HepG2 (cell line): ENCODE measurements around the gene CATSPERD. TPM values are rescaled to one million over a fixed set of nuclear protein-coding genes. Genes with fewer than 3 reads are reported as not detected.

Source experiments
- AKAP8 ChIP-seq: sonication (generic); formaldehyde crosslinking; IDR thresholded peaks from 2 replicates; pipeline ENCODE4 v1.5.1; 2020; ENCODE audit warnings: mild to moderate bottlenecking, missing genetic modification reagents
- FIP1L1 ChIP-seq: fragments of 200-400 bp; formaldehyde crosslinking; IDR thresholded peaks from 2 replicates; pipeline ENCODE4 v1.6.1; 2018; ENCODE audit warnings: low read depth, mild to moderate bottlenecking, low read length, moderate library complexity, borderline replicate concordance; ENCODE audit not compliant: insufficient read depth
- HBP1 ChIP-seq: IDR thresholded peaks from 2 replicates; pipeline ENCODE4 v1.6.1; 2016; ENCODE audit warnings: low read depth, control low read depth
- HOXD1 ChIP-seq: sonication (generic); formaldehyde crosslinking; IDR thresholded peaks from 2 replicates; pipeline ENCODE4 v1.5.0; 2020; ENCODE audit warnings: missing genetic modification reagents
- KMT2B ChIP-seq: IDR thresholded peaks from 2 replicates; pipeline ENCODE4 v1.6.1; 2016; ENCODE audit warnings: missing genetic modification reagents, missing compliant biosample characterization
- MAFF ChIP-seq: IDR thresholded peaks from 2 replicates; pipeline ENCODE4 v1.6.1; 2011; ENCODE audit warnings: low read depth, low read length, improper control_type of control experiment
- MYNN ChIP-seq: sonication (generic); formaldehyde crosslinking; IDR thresholded peaks from 2 replicates; pipeline ENCODE4 v1.4.0; 2020; ENCODE audit warnings: mild to moderate bottlenecking, low read depth, missing genetic modification reagents
- MZF1 ChIP-seq: sonication (generic); formaldehyde crosslinking; IDR thresholded peaks from 2 replicates; pipeline ENCODE4 v1.8.1; 2023; ENCODE audit warnings: mild to moderate bottlenecking, missing genetic modification reagents, borderline replicate concordance
- NR2F6 ChIP-seq, 2 experiments: IDR thresholded peaks; 2 replicates each; pipeline ENCODE4 v1.6.1; 2016; ENCODE audit warnings: antibody characterized with exemption in 1 of 2, mild to moderate bottlenecking in 1 of 2
- RBAK ChIP-seq: sonication (generic); formaldehyde crosslinking; IDR thresholded peaks from 2 replicates; pipeline ENCODE4 v1.5.1; 2020; ENCODE audit warnings: mild to moderate bottlenecking, missing genetic modification reagents
- TEAD2 ChIP-seq: sonication (generic); formaldehyde crosslinking; IDR thresholded peaks from 2 replicates; pipeline ENCODE4 v1.9.0; 2021; ENCODE audit warnings: missing genetic modification reagents
- TOE1 ChIP-seq: sonication (generic); formaldehyde crosslinking; IDR thresholded peaks from 2 replicates; pipeline ENCODE4 v1.4.0; 2020; ENCODE audit warnings: mild to moderate bottlenecking, missing genetic modification reagents
- XBP1 ChIP-seq: sonication (generic); formaldehyde crosslinking; IDR thresholded peaks from 2 replicates; pipeline ENCODE4 v1.5.0; 2020; ENCODE audit warnings: missing genetic modification reagents
- ZFP41 ChIP-seq: sonication (generic); formaldehyde crosslinking; IDR thresholded peaks from 2 replicates; pipeline ENCODE4 v1.4.0; 2020; ENCODE audit warnings: mild to moderate bottlenecking, missing genetic modification reagents, borderline replicate concordance
- ZNF33A ChIP-seq: sonication (generic); formaldehyde crosslinking; IDR thresholded peaks from 2 replicates; pipeline ENCODE4 v1.5.1; 2020; ENCODE audit warnings: missing genetic modification reagents, mild to moderate bottlenecking, moderate library complexity, borderline replicate concordance
- ZNF501 ChIP-seq: sonication (generic); formaldehyde crosslinking; IDR thresholded peaks from 2 replicates; pipeline ENCODE4 v1.5.1; 2020; ENCODE audit warnings: mild to moderate bottlenecking, moderate library complexity, missing genetic modification reagents
- ZNF607 ChIP-seq: sonication (generic); formaldehyde crosslinking; IDR thresholded peaks from 2 replicates; pipeline ENCODE4 v1.5.1; 2020; ENCODE audit warnings: missing genetic modification reagents, mild to moderate bottlenecking, borderline replicate concordance
- ZNF724P ChIP-seq: sonication (generic); formaldehyde crosslinking; IDR thresholded peaks from 2 replicates; pipeline ENCODE4 v1.8.0; 2022; ENCODE audit warnings: missing genetic modification reagents, borderline replicate concordance
- ZNF781 ChIP-seq: sonication (generic); formaldehyde crosslinking; IDR thresholded peaks from 2 replicates; pipeline ENCODE4 v1.5.1; 2020; ENCODE audit warnings: borderline replicate concordance, mild to moderate bottlenecking, missing genetic modification reagents; ENCODE audit errors: not compliant biosample characterization
- ZNF883 ChIP-seq: sonication (generic); formaldehyde crosslinking; IDR thresholded peaks from 2 replicates; pipeline ENCODE4 v1.5.1; 2020; ENCODE audit warnings: mild to moderate bottlenecking, missing genetic modification reagents; ENCODE audit errors: not compliant biosample characterization
- polyA plus RNA-seq, 8 experiments: library from polyadenylated mRNA; depleted of rRNA in 3 of 8; stranded (reverse) in 7 of 8; unstranded in 1 of 8; fragments of >200 nt; fragmentation: Illumina TruSeq in 4 of 8; extraction: Trizol in 4 of 8; gene quantifications; 2 replicates each; pipeline versions ENCODE4 v1.2.1 to v1.2.3, GENCODE V29; 2011 to 2016; ENCODE audit warnings: low read depth in 4 of 8, missing spikeins in 1 of 8, mixed read lengths in 1 of 8; ENCODE audit not compliant: insufficient read depth in 1 of 8
- total RNA-seq, 5 experiments: library from RNA; depleted of rRNA; stranded (reverse); fragments of >200 nt; fragmentation: Illumina TruSeq; extraction: Trizol; gene quantifications; 2 replicates each; pipeline ENCODE4 v1.2.3, GENCODE V29; 2016; ENCODE audit warnings: low read depth in 1 of 5
- TF ChIP-seq, protein P1 (sequence below): sonication (generic); formaldehyde crosslinking; conservative IDR thresholded peaks from 2 replicates; pipeline ENCODE4 v1.4.0; 2020; ENCODE audit warnings: mild to moderate bottlenecking, missing genetic modification reagents, moderate library complexity
- TF ChIP-seq, protein P2 (sequence below): sonication (generic); formaldehyde crosslinking; IDR thresholded peaks from 2 replicates; pipeline ENCODE4 v1.4.0; 2020; ENCODE audit warnings: mild to moderate bottlenecking, missing genetic modification reagents

CATSPERD gene
- total and polyA plus RNA-seq, 2 of the 13 experiments (the other 11 are each of a cell fraction or from before 2014, with no cell fraction given), result 0.04 TPM; not detected in 1

- no peak for TF ChIP-seq HBP1 (CRISPR knock-in tag)
- TF ChIP-seq ZNF781 (CRISPR knock-in tag), result peak; percentile 65
- TF ChIP-seq, protein P1, sequence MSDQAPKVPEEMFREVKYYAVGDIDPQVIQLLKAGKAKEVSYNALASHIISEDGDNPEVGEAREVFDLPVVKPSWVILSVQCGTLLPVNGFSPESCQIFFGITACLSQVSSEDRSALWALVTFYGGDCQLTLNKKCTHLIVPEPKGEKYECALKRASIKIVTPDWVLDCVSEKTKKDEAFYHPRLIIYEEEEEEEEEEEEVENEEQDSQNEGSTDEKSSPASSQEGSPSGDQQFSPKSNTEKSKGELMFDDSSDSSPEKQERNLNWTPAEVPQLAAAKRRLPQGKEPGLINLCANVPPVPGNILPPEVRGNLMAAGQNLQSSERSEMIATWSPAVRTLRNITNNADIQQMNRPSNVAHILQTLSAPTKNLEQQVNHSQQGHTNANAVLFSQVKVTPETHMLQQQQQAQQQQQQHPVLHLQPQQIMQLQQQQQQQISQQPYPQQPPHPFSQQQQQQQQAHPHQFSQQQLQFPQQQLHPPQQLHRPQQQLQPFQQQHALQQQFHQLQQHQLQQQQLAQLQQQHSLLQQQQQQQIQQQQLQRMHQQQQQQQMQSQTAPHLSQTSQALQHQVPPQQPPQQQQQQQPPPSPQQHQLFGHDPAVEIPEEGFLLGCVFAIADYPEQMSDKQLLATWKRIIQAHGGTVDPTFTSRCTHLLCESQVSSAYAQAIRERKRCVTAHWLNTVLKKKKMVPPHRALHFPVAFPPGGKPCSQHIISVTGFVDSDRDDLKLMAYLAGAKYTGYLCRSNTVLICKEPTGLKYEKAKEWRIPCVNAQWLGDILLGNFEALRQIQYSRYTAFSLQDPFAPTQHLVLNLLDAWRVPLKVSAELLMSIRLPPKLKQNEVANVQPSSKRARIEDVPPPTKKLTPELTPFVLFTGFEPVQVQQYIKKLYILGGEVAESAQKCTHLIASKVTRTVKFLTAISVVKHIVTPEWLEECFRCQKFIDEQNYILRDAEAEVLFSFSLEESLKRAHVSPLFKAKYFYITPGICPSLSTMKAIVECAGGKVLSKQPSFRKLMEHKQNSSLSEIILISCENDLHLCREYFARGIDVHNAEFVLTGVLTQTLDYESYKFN (CRISPR knock-in tag), result no peak
- TF ChIP-seq TOE1 (CRISPR knock-in tag), result no peak
- no peak for TF ChIP-seq TEAD2 (CRISPR knock-in tag)
- no peak for TF ChIP-seq ZNF883
- no peak for TF ChIP-seq KMT2B
- no peak for TF ChIP-seq HOXD1
- TF ChIP-seq, protein P2, sequence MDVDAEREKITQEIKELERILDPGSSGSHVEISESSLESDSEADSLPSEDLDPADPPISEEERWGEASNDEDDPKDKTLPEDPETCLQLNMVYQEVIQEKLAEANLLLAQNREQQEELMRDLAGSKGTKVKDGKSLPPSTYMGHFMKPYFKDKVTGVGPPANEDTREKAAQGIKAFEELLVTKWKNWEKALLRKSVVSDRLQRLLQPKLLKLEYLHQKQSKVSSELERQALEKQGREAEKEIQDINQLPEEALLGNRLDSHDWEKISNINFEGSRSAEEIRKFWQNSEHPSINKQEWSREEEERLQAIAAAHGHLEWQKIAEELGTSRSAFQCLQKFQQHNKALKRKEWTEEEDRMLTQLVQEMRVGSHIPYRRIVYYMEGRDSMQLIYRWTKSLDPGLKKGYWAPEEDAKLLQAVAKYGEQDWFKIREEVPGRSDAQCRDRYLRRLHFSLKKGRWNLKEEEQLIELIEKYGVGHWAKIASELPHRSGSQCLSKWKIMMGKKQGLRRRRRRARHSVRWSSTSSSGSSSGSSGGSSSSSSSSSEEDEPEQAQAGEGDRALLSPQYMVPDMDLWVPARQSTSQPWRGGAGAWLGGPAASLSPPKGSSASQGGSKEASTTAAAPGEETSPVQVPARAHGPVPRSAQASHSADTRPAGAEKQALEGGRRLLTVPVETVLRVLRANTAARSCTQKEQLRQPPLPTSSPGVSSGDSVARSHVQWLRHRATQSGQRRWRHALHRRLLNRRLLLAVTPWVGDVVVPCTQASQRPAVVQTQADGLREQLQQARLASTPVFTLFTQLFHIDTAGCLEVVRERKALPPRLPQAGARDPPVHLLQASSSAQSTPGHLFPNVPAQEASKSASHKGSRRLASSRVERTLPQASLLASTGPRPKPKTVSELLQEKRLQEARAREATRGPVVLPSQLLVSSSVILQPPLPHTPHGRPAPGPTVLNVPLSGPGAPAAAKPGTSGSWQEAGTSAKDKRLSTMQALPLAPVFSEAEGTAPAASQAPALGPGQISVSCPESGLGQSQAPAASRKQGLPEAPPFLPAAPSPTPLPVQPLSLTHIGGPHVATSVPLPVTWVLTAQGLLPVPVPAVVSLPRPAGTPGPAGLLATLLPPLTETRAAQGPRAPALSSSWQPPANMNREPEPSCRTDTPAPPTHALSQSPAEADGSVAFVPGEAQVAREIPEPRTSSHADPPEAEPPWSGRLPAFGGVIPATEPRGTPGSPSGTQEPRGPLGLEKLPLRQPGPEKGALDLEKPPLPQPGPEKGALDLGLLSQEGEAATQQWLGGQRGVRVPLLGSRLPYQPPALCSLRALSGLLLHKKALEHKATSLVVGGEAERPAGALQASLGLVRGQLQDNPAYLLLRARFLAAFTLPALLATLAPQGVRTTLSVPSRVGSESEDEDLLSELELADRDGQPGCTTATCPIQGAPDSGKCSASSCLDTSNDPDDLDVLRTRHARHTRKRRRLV (CRISPR knock-in tag), result peak; percentile 85; the same call in 1 of the 2 replicates
- no peak for TF ChIP-seq AKAP8 (CRISPR knock-in tag)
- no peak for TF ChIP-seq XBP1 (CRISPR knock-in tag)
- no peak for TF ChIP-seq FIP1L1
- no peak; the same call in 1 of the 2 replicates for TF ChIP-seq ZNF607 (CRISPR knock-in tag)
- TF ChIP-seq MZF1 (CRISPR knock-in tag), result no peak
- no peak for TF ChIP-seq MYNN (CRISPR knock-in tag)
- TF ChIP-seq ZNF724P (CRISPR knock-in tag), result no peak
- peak; percentile 19; the same call in 1 of the 2 replicates for TF ChIP-seq ZNF33A (CRISPR knock-in tag)
- TF ChIP-seq MAFF, result no peak
- 0 out of 2 replicates have a peak, but pooled peaks have one; percentile 47 for TF ChIP-seq ZNF501 (CRISPR knock-in tag)
- TF ChIP-seq RBAK, result no peak
- no peak; the same call in 1 of the 2 replicates for TF ChIP-seq NR2F6 (IDR thresholded peaks at IDR 0.05)
- no peak for TF ChIP-seq NR2F6 (CRISPR knock-in tag; IDR thresholded peaks at IDR 0.05)
- no peak for TF ChIP-seq ZFP41 (CRISPR knock-in tag)
Observed at GRCh38 chr19:5680084-5680436, 40.4 kb upstream of the CATSPERD start (continued).
